ENCODE results near the gene DOCK8. TPM values are rescaled to one million over a fixed set of nuclear protein-coding genes. Genes with fewer than 3 reads are reported as not detected.

DOCK8 gene
- total and polyA plus RNA-seq, 2 experiments from 2014 or later = 0.94 to 1.2 TPM

GRCh38 chr9:373759-374206 lies 159.1 kb downstream of the DOCK8 start:
- no peaks in the 10 kb centered on the region for H3F3A ChIP-seq (replicated peaks; ENCODE audit: low read depth)
- no peak for TF ChIP-seq NANOG (IDR thresholded peaks at IDR 0.05; ENCODE audit: borderline replicate concordance)
- TF ChIP-seq EZH2phosphoT487 (IDR thresholded peaks at IDR 0.05; ENCODE audit: unreplicated experiment) = no peak
- no peak for TF ChIP-seq REST (IDR thresholded peaks at IDR 0.05; ENCODE audit: unreplicated experiment)
- TF ChIP-seq ZNF331 (CRISPR knock-in tag; IDR thresholded peaks at IDR 0.05; ENCODE audit: low read depth) = no peak
- TF ChIP-seq JUNB (IDR thresholded peaks at IDR 0.05; ENCODE audit: unreplicated experiment) = no peak
- no peak for TF ChIP-seq STAT1 (IDR thresholded peaks at IDR 0.05; ENCODE audit: unreplicated experiment)
- TF ChIP-seq CTCF (conservative IDR thresholded peaks at IDR 0.05; ENCODE audit: low read depth in 2 of 2) = no peak
- TF ChIP-seq EZH2 (IDR thresholded peaks at IDR 0.05; ENCODE audit: low read depth, unreplicated experiment) = no peak
- no peak for TF ChIP-seq ZNF462 (CRISPR knock-in tag; IDR thresholded peaks at IDR 0.05)
- TF ChIP-seq CREB1 (CRISPR knock-in tag; IDR thresholded peaks at IDR 0.05; ENCODE audit: low read depth) = no peak
- no peak for TF ChIP-seq POLR2AphosphoS5 (IDR thresholded peaks at IDR 0.05; ENCODE audit: low read depth)
- TF ChIP-seq ETS1 (IDR thresholded peaks at IDR 0.05) = no peak
- no peak for TF ChIP-seq ZNF114 (CRISPR knock-in tag; IDR thresholded peaks at IDR 0.05)
- Mint-ChIP-seq H3K4me3 (no peak overlapping the region), H3K36me3 (ENCODE audit: low read depth) (no peaks in the 10 kb centered on the region), H3K27ac (no peak overlapping the region), H3K4me1 (peaks cover 10% of the 10 kb centered on the region), H3K9me3 (no peaks in the 10 kb centered on the region), H3K27me3 (ENCODE audit: insufficient read depth, low read depth, poor library complexity) (no peaks in the 10 kb centered on the region)
- H3K4me3 ChIP-seq = no peak overlapping the region
- no peak for ATAC-seq
- H3K36me3 ChIP-seq (ENCODE audit: insufficient read depth) = no peaks in the 10 kb centered on the region
- H3K27me3 ChIP-seq (ENCODE audit: insufficient read depth) = no peaks in the 10 kb centered on the region
- DNase-seq (ENCODE audit: low spot score) = no peak
- no peak overlapping the region for H3K4me2 ChIP-seq
- no peak overlapping the region for H2AFZ ChIP-seq
- no peaks in the 10 kb centered on the region for H4K20me1 ChIP-seq (replicated peaks; ENCODE audit: insufficient read depth)
- H3K27ac ChIP-seq (ENCODE audit: low read depth) = no peak overlapping the region
- H3K4me1 ChIP-seq (ENCODE audit: insufficient read depth) = no peaks in the 10 kb centered on the region
- H3K79me2 ChIP-seq (replicated peaks; ENCODE audit: insufficient read depth) = no peaks in the 10 kb centered on the region
- no peaks in the 10 kb centered on the region for H3K9me2 ChIP-seq (ENCODE audit: insufficient read depth)

Measured in GM23338 (cell line).